Transverse colon (tissue), 4 donors: Measurements from ENCODE around the gene COA4.

ENCODE experiments used
- CTCF ChIP-seq, 5 experiments: fragments of 200-600 bp in 3 of 5; fragments of 450-650 bp in 2 of 5; sonication (generic) in 3 of 5; IDR thresholded peaks; 1 replicate in 2 of 5; 2 replicates in 3 of 5; pipeline ENCODE4 v1.5.1; 2016 to 2017; ENCODE audit warnings: antibody characterized with exemption in 5 of 5, inconsistent platforms in 3 of 5, mild to moderate bottlenecking in 2 of 5, moderate library complexity in 1 of 5
- EP300 ChIP-seq: sonication (generic); formaldehyde crosslinking; IDR thresholded peaks from one replicate; pipeline ENCODE4 v1.6.1; 2017; ENCODE audit warnings: antibody characterized with exemption, low read depth
- POLR2A ChIP-seq: fragments of 450-650 bp; IDR thresholded peaks from one replicate; pipeline ENCODE4 v1.6.1; 2016; ENCODE audit warnings: antibody characterized with exemption, mild to moderate bottlenecking, moderate library complexity
- POLR2AphosphoS5 ChIP-seq, 3 donors: sonication (generic); formaldehyde crosslinking; IDR thresholded peaks; one replicate each; pipeline ENCODE4 v1.6.1; 2016; ENCODE audit warnings: antibody characterized with exemption in 3 of 3

- TF ChIP-seq POLR2A (no peak), CTCF (IDR thresholded peaks at IDR 0.05) (no peak), POLR2AphosphoS5 (IDR thresholded peaks at IDR 0.05) (no peak), EP300 (no peak)
Observed at GRCh38 chr11:73907191-73907590, 30.5 kb upstream of the COA4 start.
